ENCODE results near the gene CRHR2.

DNA sequence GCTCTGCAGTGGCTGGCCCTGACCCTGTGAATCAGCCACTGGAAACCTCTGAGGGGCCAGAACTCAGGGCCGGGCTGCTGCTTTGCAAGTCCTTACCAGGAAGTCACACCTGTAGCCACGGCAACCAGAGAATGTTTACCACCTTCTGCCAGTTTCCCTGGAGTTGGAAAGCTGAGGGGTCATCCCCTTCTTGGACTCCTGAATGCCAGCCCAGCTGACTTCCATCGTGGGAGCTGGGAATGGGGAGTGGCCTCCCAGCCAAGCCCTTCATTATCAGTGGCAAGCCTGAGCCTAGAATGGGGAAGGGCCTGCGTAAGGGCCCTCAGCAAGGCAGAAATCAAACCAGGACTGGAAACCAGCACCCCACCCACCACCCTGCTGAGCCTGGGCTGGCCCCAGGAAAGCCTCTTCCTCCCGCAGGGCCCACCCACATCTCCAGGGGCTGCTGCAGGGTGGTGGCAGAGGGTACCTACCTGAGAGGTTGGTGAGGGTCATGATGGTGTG, 6.5 kb upstream of the CRHR2 start:
- TF ChIP-seq, protein P1, sequence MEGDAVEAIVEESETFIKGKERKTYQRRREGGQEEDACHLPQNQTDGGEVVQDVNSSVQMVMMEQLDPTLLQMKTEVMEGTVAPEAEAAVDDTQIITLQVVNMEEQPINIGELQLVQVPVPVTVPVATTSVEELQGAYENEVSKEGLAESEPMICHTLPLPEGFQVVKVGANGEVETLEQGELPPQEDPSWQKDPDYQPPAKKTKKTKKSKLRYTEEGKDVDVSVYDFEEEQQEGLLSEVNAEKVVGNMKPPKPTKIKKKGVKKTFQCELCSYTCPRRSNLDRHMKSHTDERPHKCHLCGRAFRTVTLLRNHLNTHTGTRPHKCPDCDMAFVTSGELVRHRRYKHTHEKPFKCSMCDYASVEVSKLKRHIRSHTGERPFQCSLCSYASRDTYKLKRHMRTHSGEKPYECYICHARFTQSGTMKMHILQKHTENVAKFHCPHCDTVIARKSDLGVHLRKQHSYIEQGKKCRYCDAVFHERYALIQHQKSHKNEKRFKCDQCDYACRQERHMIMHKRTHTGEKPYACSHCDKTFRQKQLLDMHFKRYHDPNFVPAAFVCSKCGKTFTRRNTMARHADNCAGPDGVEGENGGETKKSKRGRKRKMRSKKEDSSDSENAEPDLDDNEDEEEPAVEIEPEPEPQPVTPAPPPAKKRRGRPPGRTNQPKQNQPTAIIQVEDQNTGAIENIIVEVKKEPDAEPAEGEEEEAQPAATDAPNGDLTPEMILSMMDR (tag by site-specific recombination; IDR thresholded peaks at IDR 0.05): no peak
- TF ChIP-seq SP2 (tag by site-specific recombination; IDR thresholded peaks at IDR 0.05) (no peak), KLF10 (tag by site-specific recombination; IDR thresholded peaks at IDR 0.05) (no peak), KLF7 (tag by site-specific recombination; IDR thresholded peaks at IDR 0.05; ENCODE audit: borderline replicate concordance) (no peak), MYNN (tag by site-specific recombination; IDR thresholded peaks at IDR 0.05; ENCODE audit: borderline replicate concordance) (no peak), YY1 (tag by site-specific recombination; IDR thresholded peaks at IDR 0.05) (no peak), ZNF514 (tag by site-specific recombination; IDR thresholded peaks at IDR 0.05) (no peak), KLF16 (tag by site-specific recombination; IDR thresholded peaks at IDR 0.05) (no peak)
- TF ChIP-seq, protein P2, sequence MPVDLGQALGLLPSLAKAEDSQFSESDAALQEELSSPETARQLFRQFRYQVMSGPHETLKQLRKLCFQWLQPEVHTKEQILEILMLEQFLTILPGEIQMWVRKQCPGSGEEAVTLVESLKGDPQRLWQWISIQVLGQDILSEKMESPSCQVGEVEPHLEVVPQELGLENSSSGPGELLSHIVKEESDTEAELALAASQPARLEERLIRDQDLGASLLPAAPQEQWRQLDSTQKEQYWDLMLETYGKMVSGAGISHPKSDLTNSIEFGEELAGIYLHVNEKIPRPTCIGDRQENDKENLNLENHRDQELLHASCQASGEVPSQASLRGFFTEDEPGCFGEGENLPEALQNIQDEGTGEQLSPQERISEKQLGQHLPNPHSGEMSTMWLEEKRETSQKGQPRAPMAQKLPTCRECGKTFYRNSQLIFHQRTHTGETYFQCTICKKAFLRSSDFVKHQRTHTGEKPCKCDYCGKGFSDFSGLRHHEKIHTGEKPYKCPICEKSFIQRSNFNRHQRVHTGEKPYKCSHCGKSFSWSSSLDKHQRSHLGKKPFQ (tag by site-specific recombination; IDR thresholded peaks at IDR 0.05): no peak
- TF ChIP-seq, protein P3, sequence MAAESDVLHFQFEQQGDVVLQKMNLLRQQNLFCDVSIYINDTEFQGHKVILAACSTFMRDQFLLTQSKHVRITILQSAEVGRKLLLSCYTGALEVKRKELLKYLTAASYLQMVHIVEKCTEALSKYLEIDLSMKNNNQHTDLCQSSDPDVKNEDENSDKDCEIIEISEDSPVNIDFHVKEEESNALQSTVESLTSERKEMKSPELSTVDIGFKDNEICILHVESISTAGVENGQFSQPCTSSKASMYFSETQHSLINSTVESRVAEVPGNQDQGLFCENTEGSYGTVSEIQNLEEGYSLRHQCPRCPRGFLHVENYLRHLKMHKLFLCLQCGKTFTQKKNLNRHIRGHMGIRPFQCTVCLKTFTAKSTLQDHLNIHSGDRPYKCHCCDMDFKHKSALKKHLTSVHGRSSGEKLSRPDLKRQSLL (tag by site-specific recombination; IDR thresholded peaks at IDR 0.05): no peak

All from HEK293 (cell line).